ENCODE results near the gene SDC4. TPM values are rescaled to one million over a fixed set of nuclear protein-coding genes. Genes with fewer than 3 reads are reported as not detected.

The SDC4 gene
- total RNA-seq (100 to 1,000 TPM in 2 of 5 donors, 10 to 100 TPM in 3; 27.4 to 343 (median 81.4) TPM), polyA plus RNA-seq (10 to 100 TPM; 29.6 to 97.3 (median 78.8) TPM)
- long read RNA-seq, donor 1, partial matches to known transcripts: 0 of 4 reads
- long read RNA-seq, donor 1, other reads (novel, unspliced or antisense): 0 of 4 reads
- long read RNA-seq, donor 2, transcript SDC4-201 (5 exons, 2,613 nt): major isoform, 9 of 9 reads
- long read RNA-seq, donor 2, partial matches to known transcripts: 0 of 9 reads
- long read RNA-seq, donor 2, other reads (novel, unspliced or antisense): 0 of 9 reads
- long read RNA-seq, donor 3, transcript SDC4-201 (5 exons, 2,613 nt): major isoform, 8 of 8 reads
- long read RNA-seq, donor 3, partial matches to known transcripts: 0 of 8 reads
- long read RNA-seq, donor 3, other reads (novel, unspliced or antisense): 0 of 8 reads
- long read RNA-seq, donor 4, partial matches to known transcripts: 0 of 2 reads
- long read RNA-seq, donor 4, other reads (novel, unspliced or antisense): 0 of 2 reads
- long read RNA-seq, donor 5, transcript SDC4-201 (5 exons, 2,613 nt): major isoform, 10 of 10 reads
- long read RNA-seq, donor 5, partial matches to known transcripts: 0 of 10 reads
- long read RNA-seq, donor 5, other reads (novel, unspliced or antisense): 0 of 10 reads
- long read RNA-seq, donor 6, transcript SDC4-201 (5 exons, 2,613 nt): major isoform, 32 of 32 reads
- long read RNA-seq, donor 6, partial matches to known transcripts: 0 of 32 reads
- long read RNA-seq, donor 6, other reads (novel, unspliced or antisense): 0 of 32 reads
- long read RNA-seq, donor 7, transcript SDC4-201 (5 exons, 2,613 nt): major isoform, 24 of 24 reads
- long read RNA-seq, donor 7, partial matches to known transcripts: 0 of 24 reads
- long read RNA-seq, donor 7, other reads (novel, unspliced or antisense): 0 of 24 reads
- long read RNA-seq, donor 8, transcript SDC4-201 (5 exons, 2,613 nt): major isoform, 15 of 20 reads
- long read RNA-seq, donor 8, partial matches to known transcripts: 5 of 20 reads
- long read RNA-seq, donor 8, other reads (novel, unspliced or antisense): 0 of 20 reads
- long read RNA-seq, donor 9, transcript SDC4-201 (5 exons, 2,613 nt): major isoform, 10 of 10 reads
- long read RNA-seq, donor 9, partial matches to known transcripts: 0 of 10 reads
- long read RNA-seq, donor 9, other reads (novel, unspliced or antisense): 0 of 10 reads
- long read RNA-seq, donor 10, transcript SDC4-201 (5 exons, 2,613 nt): major isoform, 12 of 51 reads
- long read RNA-seq, donor 10, partial matches to known transcripts: 39 of 51 reads
- long read RNA-seq, donor 10, other reads (novel, unspliced or antisense): 0 of 51 reads

- WGBS, 5 donors: 1 to 5% (median 1%) methylated on average over 15 to 77 of the region's 77 CpGs
Observed at GRCh38 chr20:45347936-45348778, at the start of gene SDC4. TSS of gene SDC4 (minus strand) at chr20:45348424. CDS start at chr20:45348384, 40 bp downstream.

GRCh38 chr20:45395114-45395415 is 46.8 kb upstream of the SDC4 start:
- WGBS, 5 donors: 79 to 93% (median 90%) methylated on average over 5 to 7 of the region's 7 CpGs
- Histone ChIP-seq H3K4me3 (no peak overlapping the region), H3K9me3 (peaks cover 0 to 4% (median 2%) of the 10 kb centered on the region in 4 donors), H3K36me3 (peaks cover 0 to 14% (median 7%) of the 10 kb centered on the region in 4 donors), H3K27me3 (no peaks in the 10 kb centered on the region), H3K27ac (no peak overlapping the region), H3K4me1 (no peaks in the 10 kb centered on the region)
- TF ChIP-seq EP300 (IDR thresholded peaks at IDR 0.05) (no peak), POLR2AphosphoS5 (IDR thresholded peaks at IDR 0.05) (no peak), CTCF (IDR thresholded peaks at IDR 0.05) (no peak), POLR2A (IDR thresholded peaks at IDR 0.05) (no peak)
- DNase-seq: no peak
- intact Hi-C loops (cut with DNase I; ENCODE audit: low total_unique reads): no loop called here

More at GRCh38 chr20:45347936-45348778, at the start of gene SDC4:
- peaks cover 38 to 57% (median 44%) of the 10 kb centered on the region in 4 donors for H3K4me1 ChIP-seq
- TF ChIP-seq CTCF (IDR thresholded peaks at IDR 0.05) (no peak), POLR2A (IDR thresholded peaks at IDR 0.05) (peak in 2 of 4 donors; percentile 70 to 88), POLR2AphosphoS5 (IDR thresholded peaks at IDR 0.05) (peak; percentile 38 to 100 (median 99)), EP300 (IDR thresholded peaks at IDR 0.05) (no peak)
- intact Hi-C loops (cut with DNase I; ENCODE audit: low total_unique reads): no loop called here
- H3K36me3 ChIP-seq: no peaks in the 10 kb centered on the region
- peak within 1 kb of the TSS; percentile 91 to 97 (median 95) for H3K27ac ChIP-seq
- no peaks in the 10 kb centered on the region for H3K9me3 ChIP-seq
- H3K27me3 ChIP-seq: peaks cover 0 to 7% (median 0%) of the 10 kb centered on the region in 3 donors
- H3K4me3 ChIP-seq: peak within 1 kb of the TSS; percentile 68 to 74 (median 70)
- DNase-seq: peak; percentile 80 to 85

- DNase-seq: no peak
- H3K27ac ChIP-seq: no peak overlapping the region
- intact Hi-C loops (cut with DNase I; ENCODE audit: low total_unique reads): no loop called here
- 79 to 91% (median 81%) methylated on average over 2 to 21 of the region's 21 CpGs for WGBS, 5 donors
- no peaks in the 10 kb centered on the region for H3K27me3 ChIP-seq
- TF ChIP-seq EP300 (IDR thresholded peaks at IDR 0.05) (no peak), CTCF (IDR thresholded peaks at IDR 0.05) (no peak), POLR2A (IDR thresholded peaks at IDR 0.05) (no peak), POLR2AphosphoS5 (IDR thresholded peaks at IDR 0.05) (no peak)
- peaks cover 0 to 14% (median 7%) of the 10 kb centered on the region in 4 donors for H3K36me3 ChIP-seq
- no peaks in the 10 kb centered on the region for H3K9me3 ChIP-seq
- H3K4me1 ChIP-seq: no peaks in the 10 kb centered on the region
- no peak overlapping the region for H3K4me3 ChIP-seq
Observed at GRCh38 chr20:45394221-45395113, 46.2 kb upstream of the SDC4 start.

All from stomach (tissue), 19 donors.